MM.1S (cell line): ENCODE data around the gene LGMN.

Experiments used
- DNase-seq: peaks from one replicate; pipeline ENCODE4 v3.0.0-alpha.2; 2015
- H2AFZ ChIP-seq: fragments of 300-600 bp; sonication (generic); 2 replicates; pipeline ENCODE4 v1.6.0; 2016; ENCODE audit warnings: antibody characterized with exemption, low read length
- H3F3A ChIP-seq: fragments of 300-600 bp; sonication (generic); 2 replicates; pipeline ENCODE4 v1.6.1; 2016; ENCODE audit warnings: mild to moderate bottlenecking, antibody characterized with exemption, low read length, moderate library complexity, mixed read lengths; ENCODE audit not compliant: insufficient read depth
- H3K27ac ChIP-seq: fragments of 300-600 bp; sonication (generic); 2 replicates; pipeline ENCODE4 v1.5.1; 2016; ENCODE audit warnings: mild to moderate bottlenecking, low read length
- H3K27me3 ChIP-seq: fragments of 300-600 bp; sonication (generic); replicated peaks from 2 replicates; pipeline ENCODE4 v1.6.0; 2016; ENCODE audit warnings: low read length; ENCODE audit not compliant: insufficient read depth
- H3K36me3 ChIP-seq: fragments of 300-600 bp; sonication (generic); replicated peaks from 2 replicates; pipeline ENCODE4 v1.6.1; 2016; ENCODE audit warnings: mild to moderate bottlenecking, low read length, mixed read lengths; ENCODE audit not compliant: insufficient read depth
- H3K4me1 ChIP-seq: fragments of 300-600 bp; sonication (generic); 2 replicates; pipeline ENCODE4 v1.6.1; 2016; ENCODE audit warnings: low read length, mixed read lengths
- H3K4me2 ChIP-seq: fragments of 300-600 bp; sonication (generic); 2 replicates; pipeline ENCODE4 v1.6.0; 2016; ENCODE audit warnings: low read depth, low read length
- H3K4me3 ChIP-seq: fragments of 300-600 bp; sonication (generic); 2 replicates; pipeline ENCODE4 v1.5.1; 2016; ENCODE audit warnings: low read length, mixed read lengths
- H3K79me2 ChIP-seq: fragments of 300-600 bp; sonication (generic); 2 replicates; pipeline ENCODE4 v1.6.1; 2016; ENCODE audit warnings: mixed run types, low read length, mixed read lengths
- H3K9ac ChIP-seq: fragments of 300-600 bp; sonication (generic); 2 replicates; pipeline ENCODE4 v1.6.1; 2016; ENCODE audit warnings: low read length, mixed read lengths
- H3K9me2 ChIP-seq: fragments of 300-600 bp; sonication (generic); replicated peaks from 2 replicates; pipeline ENCODE4 v1.6.1; 2016; ENCODE audit warnings: mild to moderate bottlenecking, low read length, mixed read lengths; ENCODE audit not compliant: insufficient read depth
- H3K9me3 ChIP-seq: fragments of 300-600 bp; sonication (generic); replicated peaks from 2 replicates; pipeline ENCODE4 v1.6.1; 2016; ENCODE audit warnings: mild to moderate bottlenecking, low read length, mixed read lengths; ENCODE audit not compliant: insufficient read depth
- H4K20me1 ChIP-seq: fragments of 300-600 bp; sonication (generic); 2 replicates; pipeline ENCODE4 v1.6.1; 2016; ENCODE audit warnings: mild to moderate bottlenecking, low read length, moderate library complexity, mixed read lengths; ENCODE audit not compliant: insufficient read depth
- EZH2 ChIP-seq: fragments of 300-600 bp; sonication (generic); optimal IDR thresholded peaks from 2 replicates; pipeline ENCODE3; 2017; ENCODE audit warnings: low read depth, mild to moderate bottlenecking, antibody characterized with exemption, low read length, mixed read lengths
- EZH2phosphoT487 ChIP-seq: fragments of 300-600 bp; sonication (generic); IDR thresholded peaks from 2 replicates; pipeline ENCODE4 v1.6.1; 2018; ENCODE audit warnings: antibody characterized with exemption, low read length
- TF ChIP-seq, protein P1 (sequence below): fragments of 300-600 bp; sonication (generic); IDR thresholded peaks from 2 replicates; pipeline ENCODE4 v1.5.1; 2016; ENCODE audit warnings: antibody characterized with exemption, low read length, mixed read lengths

LGMN gene

DNA sequence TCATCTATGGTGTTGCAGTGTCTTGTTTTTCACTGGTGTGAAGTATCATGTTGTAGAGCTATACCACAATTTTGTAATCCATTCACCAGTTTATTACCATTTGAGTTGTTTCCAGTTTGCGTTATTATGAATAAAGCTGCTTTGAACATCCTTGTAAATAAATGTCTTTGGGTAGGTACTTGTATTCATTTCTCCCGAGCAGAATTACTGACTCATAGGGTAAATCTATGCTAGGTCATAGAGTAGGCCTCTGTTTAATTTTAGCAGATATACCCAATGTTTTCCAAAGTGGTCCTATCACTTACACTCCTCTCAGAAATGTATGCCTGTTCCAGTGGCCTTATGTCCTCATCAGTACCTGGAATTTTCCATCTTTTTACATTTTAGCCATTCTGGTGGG lies 39.1 kb upstream of the LGMN start:
- H3K4me3 ChIP-seq = no peak overlapping the region
- no peak overlapping the region for H3K27ac ChIP-seq
- no peaks in the 10 kb centered on the region for H3K4me1 ChIP-seq
- no peaks in the 10 kb centered on the region for H3K36me3 ChIP-seq
- H3K27me3 ChIP-seq = no peaks in the 10 kb centered on the region
- H3K9me2 ChIP-seq = no peaks in the 10 kb centered on the region
- H3K9me3 ChIP-seq = no peaks in the 10 kb centered on the region
- H2AFZ ChIP-seq = no peak overlapping the region
- no peak for DNase-seq
- no peaks in the 10 kb centered on the region for H3F3A ChIP-seq
- no peaks in the 10 kb centered on the region for H4K20me1 ChIP-seq
- no peak for TF ChIP-seq EZH2phosphoT487
- TF ChIP-seq, protein P1, sequence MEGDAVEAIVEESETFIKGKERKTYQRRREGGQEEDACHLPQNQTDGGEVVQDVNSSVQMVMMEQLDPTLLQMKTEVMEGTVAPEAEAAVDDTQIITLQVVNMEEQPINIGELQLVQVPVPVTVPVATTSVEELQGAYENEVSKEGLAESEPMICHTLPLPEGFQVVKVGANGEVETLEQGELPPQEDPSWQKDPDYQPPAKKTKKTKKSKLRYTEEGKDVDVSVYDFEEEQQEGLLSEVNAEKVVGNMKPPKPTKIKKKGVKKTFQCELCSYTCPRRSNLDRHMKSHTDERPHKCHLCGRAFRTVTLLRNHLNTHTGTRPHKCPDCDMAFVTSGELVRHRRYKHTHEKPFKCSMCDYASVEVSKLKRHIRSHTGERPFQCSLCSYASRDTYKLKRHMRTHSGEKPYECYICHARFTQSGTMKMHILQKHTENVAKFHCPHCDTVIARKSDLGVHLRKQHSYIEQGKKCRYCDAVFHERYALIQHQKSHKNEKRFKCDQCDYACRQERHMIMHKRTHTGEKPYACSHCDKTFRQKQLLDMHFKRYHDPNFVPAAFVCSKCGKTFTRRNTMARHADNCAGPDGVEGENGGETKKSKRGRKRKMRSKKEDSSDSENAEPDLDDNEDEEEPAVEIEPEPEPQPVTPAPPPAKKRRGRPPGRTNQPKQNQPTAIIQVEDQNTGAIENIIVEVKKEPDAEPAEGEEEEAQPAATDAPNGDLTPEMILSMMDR = no peak
- no peak overlapping the region for H3K4me2 ChIP-seq
- H3K9ac ChIP-seq = no peak overlapping the region
- no peaks in the 10 kb centered on the region for H3K79me2 ChIP-seq

DNA sequence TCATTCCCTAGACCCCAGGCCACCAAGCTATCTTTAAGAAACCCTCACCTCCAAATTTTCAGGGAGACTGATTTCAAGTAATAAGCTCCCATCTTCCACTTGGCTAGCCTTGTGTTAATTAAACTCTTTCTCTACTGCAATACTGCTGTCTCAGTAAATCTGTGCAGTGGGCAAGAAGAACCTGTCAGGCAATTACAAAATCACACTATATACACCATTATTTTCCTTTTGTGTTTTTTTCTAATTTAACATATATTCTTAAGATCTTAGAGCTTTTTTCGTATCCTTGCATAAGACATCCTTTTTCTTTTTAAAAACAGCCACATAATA lies 38.0 kb upstream of the LGMN start:
- Histone ChIP-seq H3K79me2 (no peaks in the 10 kb centered on the region), H3K4me2 (no peak overlapping the region), H3K4me1 (no peaks in the 10 kb centered on the region), H3K4me3 (no peak overlapping the region), H3K27me3 (no peaks in the 10 kb centered on the region), H3K9me3 (no peaks in the 10 kb centered on the region), H3K9me2 (no peaks in the 10 kb centered on the region), H3K36me3 (no peaks in the 10 kb centered on the region), H3F3A (no peaks in the 10 kb centered on the region), H3K9ac (no peak overlapping the region), H2AFZ (no peak overlapping the region), H4K20me1 (no peaks in the 10 kb centered on the region), H3K27ac (no peak overlapping the region)
- DNase-seq = no peak
- TF ChIP-seq EZH2 (no peak), EZH2phosphoT487 (no peak)
- TF ChIP-seq, protein P1 = no peak

DNA sequence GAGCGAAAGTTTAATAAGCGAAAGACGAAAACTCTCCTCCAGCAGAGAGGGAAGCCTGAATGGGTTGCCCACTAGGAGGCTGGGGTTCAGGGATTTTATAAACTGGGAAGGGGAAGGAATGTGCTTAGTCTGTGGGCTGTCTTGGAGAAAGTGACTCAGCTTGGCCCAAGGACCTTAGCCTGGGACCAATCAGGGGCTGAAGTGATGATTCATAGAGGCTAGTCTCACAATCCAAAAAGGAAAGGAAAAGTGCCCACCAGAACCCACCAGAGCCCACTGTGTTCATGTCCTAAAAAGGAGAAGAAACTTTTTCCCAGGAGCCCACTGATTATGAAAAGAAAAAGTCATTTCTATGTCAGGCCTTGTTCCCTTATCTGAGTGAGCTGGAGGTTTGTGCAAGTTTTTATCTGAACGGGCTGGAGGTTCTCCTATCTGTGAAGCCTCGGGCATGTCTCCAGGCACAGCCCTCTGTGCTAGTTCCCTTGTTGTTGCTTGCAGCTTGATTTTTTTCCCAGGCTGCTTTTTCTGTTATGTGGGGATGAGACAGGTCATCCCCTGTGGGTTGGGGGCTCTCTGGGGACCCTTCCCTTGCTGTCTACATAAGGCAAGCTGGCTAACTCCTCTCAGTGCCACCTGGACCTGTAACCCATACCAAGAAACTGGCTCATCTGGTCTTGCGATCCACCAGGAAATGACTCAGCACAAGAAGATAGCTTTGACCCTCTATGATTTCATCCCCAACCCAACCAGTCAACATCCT lies 37.4 kb upstream of the LGMN start:
- no peak overlapping the region for H3K9ac ChIP-seq
- no peak overlapping the region for H2AFZ ChIP-seq
- H3K79me2 ChIP-seq = no peaks in the 10 kb centered on the region
- H4K20me1 ChIP-seq = no peaks in the 10 kb centered on the region
- H3K9me2 ChIP-seq = no peaks in the 10 kb centered on the region
- H3F3A ChIP-seq = no peaks in the 10 kb centered on the region
- no peak overlapping the region for H3K27ac ChIP-seq
- no peaks in the 10 kb centered on the region for H3K27me3 ChIP-seq
- TF ChIP-seq EZH2 (no peak), EZH2phosphoT487 (no peak)
- TF ChIP-seq, protein P1 = no peak
- no peaks in the 10 kb centered on the region for H3K36me3 ChIP-seq
- H3K4me2 ChIP-seq = no peak overlapping the region
- H3K4me1 ChIP-seq = no peaks in the 10 kb centered on the region
- no peaks in the 10 kb centered on the region for H3K9me3 ChIP-seq
- H3K4me3 ChIP-seq = no peak overlapping the region
- DNase-seq = no peak
